Subcutaneous abdominal adipose tissue (tissue), 5 donors: ENCODE data around the gene L3MBTL1.

Experiments used
- H3K27ac ChIP-seq: one replicate; pipeline ENCODE4 v1.7.0; 2013; ENCODE audit warnings: low read depth, mild to moderate bottlenecking, inconsistent platforms, low read length, moderate library complexity
- H3K27me3 ChIP-seq, 5 donors: one replicate each; pipeline ENCODE4 v1.7.0; 2013; ENCODE audit warnings: low read length in 5 of 5, inconsistent platforms in 1 of 5; ENCODE audit not compliant: control insufficient read depth in 5 of 5, insufficient read depth in 4 of 5
- H3K36me3 ChIP-seq, 5 donors: one replicate each; pipeline ENCODE4 v1.7.0; 2013; ENCODE audit warnings: low read length in 5 of 5; ENCODE audit not compliant: control insufficient read depth in 5 of 5, insufficient read depth in 5 of 5
- H3K4me1 ChIP-seq, 5 donors: one replicate each; pipeline ENCODE4 v1.7.0; 2013; ENCODE audit warnings: low read length in 5 of 5, mild to moderate bottlenecking in 3 of 5, moderate library complexity in 1 of 5; ENCODE audit not compliant: control insufficient read depth in 5 of 5, insufficient read depth in 5 of 5
- H3K4me3 ChIP-seq, 5 donors: one replicate each; pipeline ENCODE4 v1.7.0; 2013; ENCODE audit warnings: low read length in 5 of 5, low read depth in 1 of 5
- H3K9ac ChIP-seq, 5 donors: one replicate each; pipeline ENCODE4 v1.7.0; 2013; ENCODE audit warnings: low read length in 5 of 5, mild to moderate bottlenecking in 4 of 5, moderate library complexity in 3 of 5
- H3K9me3 ChIP-seq, 5 donors: one replicate each; pipeline ENCODE4 v1.7.0; 2013; ENCODE audit warnings: low read length in 5 of 5; ENCODE audit not compliant: control insufficient read depth in 5 of 5
- donor health status: healthy.
- donor health status: healthy.
- donor health status: healthy.
- donor health status: healthy.
- donor health status: healthy.

The L3MBTL1 gene

GRCh38 chr20:43516251-43516824, 8.8 kb downstream of the L3MBTL1 start:
- peaks cover 0 to 30% (median 20%) of the 10 kb centered on the region in 5 donors for H3K4me1 ChIP-seq
- H3K9me3 ChIP-seq, result peaks cover 0 to 4% (median 0%) of the 10 kb centered on the region in 5 donors
- peaks cover 0 to 6% (median 0%) of the 10 kb centered on the region in 5 donors for H3K36me3 ChIP-seq
- peak overlapping the region; percentile 16 for H3K27ac ChIP-seq
- peak overlapping the region in 1 of 5 donors; percentile 22 for H3K4me3 ChIP-seq
- H3K9ac ChIP-seq, result no peak overlapping the region
- H3K27me3 ChIP-seq, result no peaks in the 10 kb centered on the region

GRCh38 chr20:43520074-43520630, 12.7 kb downstream of the L3MBTL1 start:
- no peak overlapping the region for H3K9ac ChIP-seq
- no peaks in the 10 kb centered on the region for H3K27me3 ChIP-seq
- H3K4me3 ChIP-seq, result no peak overlapping the region
- H3K9me3 ChIP-seq, result peaks cover 0 to 4% (median 0%) of the 10 kb centered on the region in 5 donors
- H3K4me1 ChIP-seq, result peaks cover 0 to 16% (median 13%) of the 10 kb centered on the region in 5 donors
- peaks cover 0 to 6% (median 0%) of the 10 kb centered on the region in 5 donors for H3K36me3 ChIP-seq
- H3K27ac ChIP-seq, result no peak overlapping the region

DNA sequence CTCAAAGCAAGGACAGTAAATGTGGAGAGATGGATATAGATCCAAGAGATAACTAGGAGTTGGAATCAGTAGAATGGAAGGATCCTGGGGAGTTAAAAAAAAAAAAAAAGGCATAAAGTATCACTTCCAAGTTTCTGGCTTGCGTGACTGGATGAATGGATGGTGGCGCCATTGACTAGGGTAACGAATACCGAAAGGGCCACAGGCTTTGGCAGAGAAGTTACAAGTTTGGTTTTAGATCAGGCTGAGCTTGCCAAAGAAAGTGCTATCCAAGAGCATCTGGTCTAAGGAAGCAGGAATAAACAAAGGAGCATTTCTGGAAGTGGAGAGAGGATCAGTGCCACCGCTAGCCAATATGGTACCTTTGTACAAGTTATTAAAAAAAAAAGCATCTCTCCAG, 17.5 kb downstream of the L3MBTL1 start:
- no peak overlapping the region for H3K4me3 ChIP-seq
- no peak overlapping the region for H3K27ac ChIP-seq
- H3K4me1 ChIP-seq, result no peaks in the 10 kb centered on the region
- peaks cover 0 to 6% (median 4%) of the 10 kb centered on the region in 5 donors for H3K36me3 ChIP-seq
- peaks cover 0 to 2% (median 0%) of the 10 kb centered on the region in 5 donors for H3K9me3 ChIP-seq
- H3K9ac ChIP-seq, result no peak overlapping the region
- no peaks in the 10 kb centered on the region for H3K27me3 ChIP-seq

- Histone ChIP-seq H3K9ac (no peak overlapping the region), H3K4me3 (no peak overlapping the region), H3K4me1 (no peaks in the 10 kb centered on the region), H3K36me3 (peaks cover 0 to 7% (median 4%) of the 10 kb centered on the region in 5 donors), H3K27ac (no peak overlapping the region), H3K27me3 (no peaks in the 10 kb centered on the region), H3K9me3 (no peaks in the 10 kb centered on the region)
These were observed 20.9 kb downstream of the L3MBTL1 start for GRCh38 chr20:43528258-43528875.

- Histone ChIP-seq H3K4me3 (no peak overlapping the region), H3K9ac (no peak overlapping the region), H3K4me1 (no peaks in the 10 kb centered on the region), H3K27ac (no peak overlapping the region), H3K27me3 (no peaks in the 10 kb centered on the region), H3K9me3 (no peaks in the 10 kb centered on the region), H3K36me3 (peaks cover 0 to 10% (median 4%) of the 10 kb centered on the region in 5 donors)
These were observed 21.6 kb downstream of the L3MBTL1 start for GRCh38 chr20:43529051-43529450.

DNA sequence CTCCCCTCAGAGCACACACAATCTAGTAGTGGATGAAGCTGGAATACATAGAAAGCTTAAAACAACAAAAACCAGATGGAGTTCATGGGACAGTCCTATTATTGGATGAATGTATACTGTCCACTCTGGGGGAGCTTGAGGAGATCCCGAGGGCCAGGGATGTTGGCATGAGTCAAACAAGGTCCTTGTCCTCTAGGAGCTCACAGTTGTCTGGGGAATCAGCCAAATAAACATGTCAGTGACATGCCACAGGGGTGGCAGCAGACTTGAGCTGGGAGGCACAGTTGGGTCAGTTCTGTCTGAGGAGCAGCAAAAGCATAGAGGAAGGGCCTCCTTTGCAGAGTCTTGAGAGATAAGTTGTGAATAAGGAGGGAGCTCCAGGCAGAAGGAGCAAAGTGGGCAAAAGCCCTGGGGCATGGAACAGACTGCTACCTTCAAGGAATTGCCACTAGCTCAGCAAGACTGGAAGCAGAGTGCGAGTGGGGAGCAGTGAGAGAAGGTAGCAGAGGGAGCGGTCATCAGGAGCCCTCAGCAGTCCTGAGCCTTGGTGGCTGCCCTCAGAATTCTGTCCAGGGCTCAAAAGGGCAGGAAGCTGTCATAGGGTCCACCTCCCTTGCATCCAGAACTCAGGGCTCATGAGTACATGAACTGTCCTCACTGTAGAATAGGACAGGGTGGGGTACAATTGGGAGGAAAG, 22.1 kb downstream of the L3MBTL1 start:
- Histone ChIP-seq H3K36me3 (peaks cover 0 to 13% (median 4%) of the 10 kb centered on the region in 5 donors), H3K4me1 (no peaks in the 10 kb centered on the region), H3K4me3 (no peak overlapping the region), H3K9me3 (no peaks in the 10 kb centered on the region), H3K9ac (no peak overlapping the region), H3K27me3 (no peaks in the 10 kb centered on the region), H3K27ac (no peak overlapping the region)

GRCh38 chr20:43530321-43531090, 23.0 kb downstream of the L3MBTL1 start:
- no peak overlapping the region for H3K27ac ChIP-seq
- no peaks in the 10 kb centered on the region for H3K9me3 ChIP-seq
- H3K4me1 ChIP-seq, result no peaks in the 10 kb centered on the region
- no peaks in the 10 kb centered on the region for H3K27me3 ChIP-seq
- H3K9ac ChIP-seq, result no peak overlapping the region
- peaks cover 0 to 22% (median 8%) of the 10 kb centered on the region in 5 donors for H3K36me3 ChIP-seq
- H3K4me3 ChIP-seq, result no peak overlapping the region

DNA sequence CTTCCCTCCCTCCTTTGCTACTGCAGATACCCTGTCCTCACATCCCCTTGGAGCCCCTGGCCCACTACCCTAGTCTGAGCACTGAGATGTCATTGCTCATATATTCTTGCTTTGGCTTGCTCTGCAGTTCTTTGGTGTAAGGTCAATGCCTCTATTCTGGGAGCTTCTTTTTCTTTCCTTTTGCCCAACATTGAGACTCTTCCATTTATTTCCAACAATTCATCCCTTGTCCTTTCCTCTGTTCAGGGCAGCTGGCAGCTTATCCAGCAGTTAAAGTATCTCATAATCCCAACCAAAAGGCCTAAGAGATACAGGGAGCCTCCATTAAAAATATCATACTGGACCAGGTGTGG, 23.6 kb downstream of the L3MBTL1 start:
- Histone ChIP-seq H3K4me3 (no peak overlapping the region), H3K9me3 (no peaks in the 10 kb centered on the region), H3K27ac (no peak overlapping the region)

GRCh38 chr20:43532416-43533055, 25.0 kb downstream of the L3MBTL1 start:
- Histone ChIP-seq H3K27ac (no peak overlapping the region), H3K9ac (no peak overlapping the region), H3K27me3 (no peaks in the 10 kb centered on the region), H3K4me1 (no peaks in the 10 kb centered on the region), H3K9me3 (no peaks in the 10 kb centered on the region), H3K36me3 (peaks cover 0 to 42% (median 21%) of the 10 kb centered on the region in 5 donors), H3K4me3 (no peak overlapping the region)

More for the DNA sequence above, 23.6 kb downstream of the L3MBTL1 start:
- no peaks in the 10 kb centered on the region for H3K4me1 ChIP-seq
- no peak overlapping the region for H3K9ac ChIP-seq
- peaks cover 0 to 28% (median 13%) of the 10 kb centered on the region in 5 donors for H3K36me3 ChIP-seq
- no peaks in the 10 kb centered on the region for H3K27me3 ChIP-seq
